ENCODE data around the gene UGT8. TPM values are rescaled to one million over a fixed set of nuclear protein-coding genes. Genes with fewer than 3 reads are reported as not detected.

Gene UGT8
- total RNA-seq, 1 experiment from 2014 or later: 15.7 TPM

GRCh38 chr4:114701491-114701890, 102.9 kb downstream of the UGT8 start:
- Mint-ChIP-seq H3K36me3 (ENCODE audit: insufficient read depth in 1 of 3, low read depth in 3 of 3) (no peaks in the 10 kb centered on the region), H3K9me3 (no peaks in the 10 kb centered on the region), H3K27ac (no peak overlapping the region), H3K4me3 (no peak overlapping the region), H3K27me3 (ENCODE audit: low read depth) (no peaks in the 10 kb centered on the region), H3K4me1 (no peaks in the 10 kb centered on the region)
- no peak overlapping the region for H2BK12ac ChIP-seq (ENCODE audit: insufficient read length, low read depth, low read length)
- TF ChIP-seq, protein P1, sequence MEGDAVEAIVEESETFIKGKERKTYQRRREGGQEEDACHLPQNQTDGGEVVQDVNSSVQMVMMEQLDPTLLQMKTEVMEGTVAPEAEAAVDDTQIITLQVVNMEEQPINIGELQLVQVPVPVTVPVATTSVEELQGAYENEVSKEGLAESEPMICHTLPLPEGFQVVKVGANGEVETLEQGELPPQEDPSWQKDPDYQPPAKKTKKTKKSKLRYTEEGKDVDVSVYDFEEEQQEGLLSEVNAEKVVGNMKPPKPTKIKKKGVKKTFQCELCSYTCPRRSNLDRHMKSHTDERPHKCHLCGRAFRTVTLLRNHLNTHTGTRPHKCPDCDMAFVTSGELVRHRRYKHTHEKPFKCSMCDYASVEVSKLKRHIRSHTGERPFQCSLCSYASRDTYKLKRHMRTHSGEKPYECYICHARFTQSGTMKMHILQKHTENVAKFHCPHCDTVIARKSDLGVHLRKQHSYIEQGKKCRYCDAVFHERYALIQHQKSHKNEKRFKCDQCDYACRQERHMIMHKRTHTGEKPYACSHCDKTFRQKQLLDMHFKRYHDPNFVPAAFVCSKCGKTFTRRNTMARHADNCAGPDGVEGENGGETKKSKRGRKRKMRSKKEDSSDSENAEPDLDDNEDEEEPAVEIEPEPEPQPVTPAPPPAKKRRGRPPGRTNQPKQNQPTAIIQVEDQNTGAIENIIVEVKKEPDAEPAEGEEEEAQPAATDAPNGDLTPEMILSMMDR (conservative IDR thresholded peaks at IDR 0.05): no peak
- no peak overlapping the region for H3K27ac ChIP-seq (ENCODE audit: insufficient read length, low read depth, low read length)
- no peak overlapping the region for H4K8ac ChIP-seq (replicated peaks; ENCODE audit: insufficient read length, low read depth, low read length)
- no peaks in the 10 kb centered on the region for H3K4me1 ChIP-seq (ENCODE audit: insufficient read depth, low read length)
- no peaks in the 10 kb centered on the region for H3K9me3 ChIP-seq (ENCODE audit: control insufficient read depth, low read depth, low read length)
- H4K5ac ChIP-seq (ENCODE audit: insufficient read length, low read depth, low read length): no peak overlapping the region
- WGBS (ENCODE audit: extremely low coverage, insufficient read length, low lambda C conversion rate): no CpG with 5 or more reads among the region's 5 CpGs
- H3K79me1 ChIP-seq (ENCODE audit: insufficient read depth, low read depth, low read length, poor library complexity, severe bottlenecking): no peaks in the 10 kb centered on the region
- no peak overlapping the region for H2BK15ac ChIP-seq (ENCODE audit: low read depth, low read length)
- H3K79me2 ChIP-seq (ENCODE audit: insufficient read depth, low read length): no peaks in the 10 kb centered on the region
- H3K56ac ChIP-seq (ENCODE audit: insufficient read length, low read depth, low read length): no peak overlapping the region
- H3K14ac ChIP-seq (ENCODE audit: insufficient read depth, low read length): no peak overlapping the region
- H3K4me2 ChIP-seq (ENCODE audit: insufficient read depth, insufficient read length, low read length): no peak overlapping the region
- no peak overlapping the region for H3T11ph ChIP-seq (ENCODE audit: low read length)
- no peak overlapping the region for H2BK20ac ChIP-seq (ENCODE audit: low read depth, low read length, poor library complexity, severe bottlenecking)
- H2BK120ac ChIP-seq (ENCODE audit: low read depth, low read length, poor library complexity, severe bottlenecking): no peak overlapping the region
- no peak overlapping the region for H2BK5ac ChIP-seq (ENCODE audit: insufficient read length, low read length)
- H3K18ac ChIP-seq (ENCODE audit: insufficient read length, low read depth, low read length): no peak overlapping the region
- H4K91ac ChIP-seq (ENCODE audit: insufficient read length, low read depth, low read length): no peak overlapping the region
- no peak overlapping the region for H2AFZ ChIP-seq (ENCODE audit: low read length)
- no peak overlapping the region for H3K4ac ChIP-seq (ENCODE audit: low read depth, low read length)
- no peak overlapping the region for H3K23ac ChIP-seq (ENCODE audit: insufficient read length, low read depth, low read length)
- no peak overlapping the region for H3K9ac ChIP-seq (ENCODE audit: extremely low read depth, insufficient read length, low read length)
- H3K23me2 ChIP-seq (ENCODE audit: insufficient read length, low read depth, low read length, poor library complexity, severe bottlenecking): no peaks in the 10 kb centered on the region
- H4K20me1 ChIP-seq (ENCODE audit: control insufficient read depth, insufficient read depth, insufficient read length): no peaks in the 10 kb centered on the region
- no peak overlapping the region for H2AK5ac ChIP-seq (ENCODE audit: insufficient read length, low read length)
- no peak for DNase-seq
- H3K27me3 ChIP-seq (ENCODE audit: insufficient read depth, low read length): no peaks in the 10 kb centered on the region

Data from H9 (cell line).